Chondrocyte (in vitro differentiated cells): ENCODE data around the gene HAL. TPM values are rescaled to one million over a fixed set of nuclear protein-coding genes. Genes with fewer than 3 reads are reported as not detected.

Experiments used
- DNase-seq: peaks from one replicate; pipeline ENCODE4 v3.0.0; 2021; ENCODE audit warnings: mixed read lengths, low spot score
- H3K27ac Mint-ChIP-seq: one replicate; pipeline ENCODE4 v1.8.0; 2021; ENCODE audit warnings: mild to moderate bottlenecking, moderate library complexity, mixed read lengths; ENCODE audit not compliant: unreplicated experiment
- H3K27me3 Mint-ChIP-seq: 2 replicates; pipeline ENCODE4 v1.8.0; 2021; ENCODE audit warnings: low read depth, mixed read lengths
- H3K36me3 Mint-ChIP-seq: 2 replicates; pipeline ENCODE4 v1.8.0; 2021; ENCODE audit warnings: low read depth, mixed read lengths
- H3K4me1 Mint-ChIP-seq: 2 replicates; pipeline ENCODE4 v1.8.0; 2021; ENCODE audit warnings: low read depth, mild to moderate bottlenecking, mixed read lengths
- H3K4me3 Mint-ChIP-seq: one replicate; pipeline ENCODE4 v1.8.0; 2021; ENCODE audit warnings: mild to moderate bottlenecking, moderate library complexity, mixed read lengths; ENCODE audit not compliant: unreplicated experiment
- H3K9me3 Mint-ChIP-seq: 2 replicates; pipeline ENCODE4 v1.8.0; 2021; ENCODE audit warnings: low read depth, mixed read lengths
- total RNA-seq: library from RNA; stranded (reverse); gene quantifications from 3 replicates; pipeline ENCODE4 v1.2.1, GENCODE V29; 2021
- TF ChIP-seq, protein P1 (sequence below): fragments of 200-600 bp; sonication (generic); IDR thresholded peaks from 2 replicates; pipeline ENCODE4 v1.5.0; 2021; ENCODE audit warnings: antibody characterized with exemption, mild to moderate bottlenecking, moderate library complexity

Gene HAL
- total RNA-seq, 1 donor from 2014 or later = 0.10 TPM

DNA sequence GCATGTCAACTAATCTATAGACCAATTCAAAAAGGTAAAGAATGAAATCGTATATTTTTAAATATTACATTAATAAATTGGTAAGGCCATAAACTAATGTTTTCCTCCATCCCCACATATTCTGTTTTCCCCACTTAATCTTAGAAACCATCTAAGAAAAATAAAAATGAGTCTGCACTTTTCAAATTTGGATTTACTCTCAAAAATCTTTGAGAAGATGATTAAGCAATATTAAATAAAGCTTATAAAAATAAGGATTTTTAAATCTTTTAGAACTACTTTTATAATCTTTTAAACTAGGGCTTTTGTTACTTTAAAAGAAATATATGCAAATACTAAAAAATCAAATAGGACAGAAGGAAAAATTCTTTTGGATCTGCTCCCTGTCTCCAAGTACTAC lies 10.6 kb upstream of the HAL start:
- H3K27me3 Mint-ChIP-seq = no peaks in the 10 kb centered on the region
- H3K9me3 Mint-ChIP-seq = no peaks in the 10 kb centered on the region
- DNase-seq = no peak
- no peak overlapping the region for H3K27ac Mint-ChIP-seq
- no peak overlapping the region for H3K4me3 Mint-ChIP-seq
- TF ChIP-seq, protein P1, sequence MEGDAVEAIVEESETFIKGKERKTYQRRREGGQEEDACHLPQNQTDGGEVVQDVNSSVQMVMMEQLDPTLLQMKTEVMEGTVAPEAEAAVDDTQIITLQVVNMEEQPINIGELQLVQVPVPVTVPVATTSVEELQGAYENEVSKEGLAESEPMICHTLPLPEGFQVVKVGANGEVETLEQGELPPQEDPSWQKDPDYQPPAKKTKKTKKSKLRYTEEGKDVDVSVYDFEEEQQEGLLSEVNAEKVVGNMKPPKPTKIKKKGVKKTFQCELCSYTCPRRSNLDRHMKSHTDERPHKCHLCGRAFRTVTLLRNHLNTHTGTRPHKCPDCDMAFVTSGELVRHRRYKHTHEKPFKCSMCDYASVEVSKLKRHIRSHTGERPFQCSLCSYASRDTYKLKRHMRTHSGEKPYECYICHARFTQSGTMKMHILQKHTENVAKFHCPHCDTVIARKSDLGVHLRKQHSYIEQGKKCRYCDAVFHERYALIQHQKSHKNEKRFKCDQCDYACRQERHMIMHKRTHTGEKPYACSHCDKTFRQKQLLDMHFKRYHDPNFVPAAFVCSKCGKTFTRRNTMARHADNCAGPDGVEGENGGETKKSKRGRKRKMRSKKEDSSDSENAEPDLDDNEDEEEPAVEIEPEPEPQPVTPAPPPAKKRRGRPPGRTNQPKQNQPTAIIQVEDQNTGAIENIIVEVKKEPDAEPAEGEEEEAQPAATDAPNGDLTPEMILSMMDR = no peak
- peaks cover 38% of the 10 kb centered on the region for H3K36me3 Mint-ChIP-seq
- H3K4me1 Mint-ChIP-seq = no peaks in the 10 kb centered on the region

DNA sequence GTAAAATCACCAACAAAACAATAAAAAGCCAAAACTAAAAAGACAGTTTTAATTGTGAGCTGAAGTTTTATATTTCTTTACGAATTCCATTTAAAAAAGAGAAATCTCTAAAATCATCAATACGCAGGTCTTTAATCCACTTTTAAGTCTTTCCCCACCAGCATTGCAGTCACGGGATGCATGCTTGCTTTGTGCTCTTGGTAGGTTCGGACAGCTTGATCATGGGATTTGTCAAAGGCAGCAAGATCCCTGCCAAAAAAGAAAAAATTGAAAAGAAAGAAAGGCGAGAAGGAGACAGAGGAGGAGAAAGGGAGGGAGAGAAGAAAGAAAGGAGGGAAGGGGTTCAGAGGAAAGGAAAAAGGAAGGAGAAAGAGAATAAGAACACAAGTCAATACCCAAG lies 4.7 kb upstream of the HAL start:
- Mint-ChIP-seq H3K27ac (no peak overlapping the region), H3K36me3 (peaks cover 25% of the 10 kb centered on the region), H3K4me1 (peaks cover 7% of the 10 kb centered on the region), H3K27me3 (no peaks in the 10 kb centered on the region), H3K4me3 (no peak overlapping the region), H3K9me3 (no peaks in the 10 kb centered on the region)
- DNase-seq = no peak
- TF ChIP-seq, protein P1 = no peak

DNA sequence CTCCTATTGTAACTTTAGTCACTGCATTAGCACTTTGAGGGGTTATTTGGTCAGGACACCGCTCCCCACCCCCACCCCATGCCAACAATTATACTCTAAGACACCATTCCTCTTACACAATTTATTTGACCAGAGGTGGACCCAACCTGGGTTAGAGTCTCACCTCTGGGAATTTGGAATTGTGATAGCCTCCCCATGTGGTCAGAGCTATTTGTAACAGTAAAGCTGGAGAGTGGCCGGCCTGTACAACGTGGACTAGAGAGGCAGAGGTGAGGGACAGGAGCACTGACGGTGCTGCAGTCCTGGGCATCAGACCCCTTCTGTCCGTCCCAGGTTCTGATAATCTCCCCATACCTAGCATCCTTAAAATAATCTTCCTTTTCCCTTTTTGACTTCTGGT lies 3.3 kb upstream of the HAL start:
- Mint-ChIP-seq H3K4me1 (peaks cover 7% of the 10 kb centered on the region), H3K27me3 (no peaks in the 10 kb centered on the region), H3K9me3 (no peaks in the 10 kb centered on the region), H3K4me3 (no peak overlapping the region), H3K36me3 (peaks cover 14% of the 10 kb centered on the region), H3K27ac (no peak overlapping the region)
- TF ChIP-seq, protein P1 = no peak
- no peak for DNase-seq

DNA sequence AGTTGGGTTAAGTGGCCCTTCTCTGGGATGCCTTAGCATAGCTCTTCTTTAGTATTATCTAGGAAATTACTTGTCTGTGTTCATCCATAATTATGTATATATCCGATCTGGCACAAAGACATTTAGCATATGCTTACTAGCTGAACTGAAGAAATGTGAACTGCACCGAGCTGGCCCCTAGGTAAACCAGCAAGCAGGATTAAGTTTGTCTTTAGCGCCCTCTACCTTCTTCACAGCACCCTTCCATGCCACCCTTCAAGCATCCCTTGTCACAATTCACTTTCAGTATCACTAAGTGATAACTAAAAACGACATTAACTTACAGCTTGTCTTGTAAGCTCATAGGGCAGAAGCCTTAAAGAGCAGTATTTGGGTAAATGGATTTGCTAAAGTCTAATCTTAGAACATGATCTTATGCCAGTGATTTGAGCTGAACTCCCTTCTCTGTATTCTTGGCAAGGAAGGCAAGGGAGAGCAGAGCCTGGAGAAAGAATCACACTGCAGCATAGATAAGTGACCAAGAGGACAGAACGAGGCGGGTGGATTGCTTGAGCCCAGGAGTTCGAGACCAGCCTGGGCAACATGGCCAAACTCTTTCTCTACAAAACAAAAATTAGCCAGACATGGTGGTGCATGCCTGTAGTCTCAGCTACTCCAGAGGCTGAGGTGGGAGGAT lies 2.6 kb upstream of the HAL start:
- H3K27ac Mint-ChIP-seq = peak overlapping the region; percentile 15

DNA sequence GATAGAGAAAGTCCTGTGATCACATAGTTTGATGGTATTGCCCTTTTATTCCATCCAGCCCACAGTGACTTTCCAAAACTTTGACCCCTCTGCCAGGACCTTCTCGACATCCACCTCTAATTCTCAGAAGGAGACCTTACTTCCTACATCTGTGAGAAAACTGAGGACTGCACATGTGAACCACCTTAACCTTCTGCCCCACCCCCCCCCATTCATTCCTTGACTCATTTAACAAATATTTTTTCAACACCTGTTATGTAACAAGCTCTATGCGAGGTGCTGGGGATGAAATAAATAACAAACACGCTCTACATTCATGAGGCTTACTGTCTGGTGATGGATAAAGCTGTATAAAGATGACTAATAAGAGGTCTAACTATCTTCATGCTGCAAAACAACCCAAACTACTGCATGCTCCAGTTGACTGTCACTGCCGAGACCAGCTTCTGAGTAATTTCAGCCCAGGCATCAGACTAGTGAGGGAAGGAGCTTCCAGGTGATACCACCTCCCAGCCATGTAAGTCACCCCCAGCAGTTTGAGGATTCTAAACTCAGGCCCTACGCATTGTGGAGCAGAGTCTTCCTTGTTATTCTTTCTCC lies 1.9 kb upstream of the HAL start:
- Mint-ChIP-seq H3K27me3 (no peaks in the 10 kb centered on the region), H3K27ac (no peak overlapping the region), H3K36me3 (peaks cover 14% of the 10 kb centered on the region), H3K4me1 (peaks cover 7% of the 10 kb centered on the region), H3K4me3 (no peak overlapping the region), H3K9me3 (no peaks in the 10 kb centered on the region)
- DNase-seq = no peak
- TF ChIP-seq, protein P1 = no peak

More for the DNA sequence above, 2.6 kb upstream of the HAL start:
- Mint-ChIP-seq H3K4me1 (peaks cover 7% of the 10 kb centered on the region), H3K4me3 (no peak overlapping the region), H3K36me3 (peaks cover 12% of the 10 kb centered on the region), H3K27me3 (no peaks in the 10 kb centered on the region), H3K9me3 (no peaks in the 10 kb centered on the region)
- TF ChIP-seq, protein P1 = peak; percentile 84
- no peak for DNase-seq
